ENCODE data around the gene UTS2B.

DNA sequence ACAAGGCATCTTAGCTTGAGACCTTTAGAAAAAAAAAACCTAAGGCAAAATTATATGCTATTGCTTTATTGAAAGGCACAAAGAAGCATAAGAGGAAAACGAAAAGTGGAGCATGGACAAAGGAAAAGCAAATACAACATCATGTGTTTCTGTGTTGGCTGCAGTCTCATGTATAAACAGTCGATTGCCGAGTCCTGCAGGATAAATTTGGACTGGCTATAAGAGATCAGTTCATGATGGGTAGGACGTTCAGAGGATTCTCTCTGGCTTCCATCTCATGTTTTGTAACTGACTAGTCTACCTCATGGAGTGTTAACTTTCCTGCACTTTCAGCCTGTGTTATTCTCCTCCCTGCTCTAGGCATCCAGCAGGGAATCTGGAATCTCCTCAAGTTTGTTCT lies 23.0 kb downstream of the UTS2B start:
- no peak for TF ChIP-seq GABPB1 (CRISPR knock-in tag; IDR thresholded peaks at IDR 0.05)
- TF ChIP-seq BRCA1 (CRISPR knock-in tag; IDR thresholded peaks at IDR 0.05) = no peak
- no peak for TF ChIP-seq POLR2A (IDR thresholded peaks at IDR 0.05; ENCODE audit: insufficient read depth in 1 of 2, low read depth in 2 of 2, low read length in 2 of 2)
- TF ChIP-seq MTA3 (CRISPR knock-in tag; IDR thresholded peaks at IDR 0.05) = no peak
- no peak for TF ChIP-seq JUN (CRISPR knock-in tag; IDR thresholded peaks at IDR 0.05)
- TF ChIP-seq YY1 (IDR thresholded peaks at IDR 0.05; ENCODE audit: insufficient read depth, insufficient replicate concordance, low read depth, low read length) = no peak
- no peak for TF ChIP-seq TFE3 (CRISPR knock-in tag; IDR thresholded peaks at IDR 0.05)
- no peak for TF ChIP-seq PRDM15 (CRISPR knock-in tag; IDR thresholded peaks at IDR 0.05)
- TF ChIP-seq, protein P1, sequence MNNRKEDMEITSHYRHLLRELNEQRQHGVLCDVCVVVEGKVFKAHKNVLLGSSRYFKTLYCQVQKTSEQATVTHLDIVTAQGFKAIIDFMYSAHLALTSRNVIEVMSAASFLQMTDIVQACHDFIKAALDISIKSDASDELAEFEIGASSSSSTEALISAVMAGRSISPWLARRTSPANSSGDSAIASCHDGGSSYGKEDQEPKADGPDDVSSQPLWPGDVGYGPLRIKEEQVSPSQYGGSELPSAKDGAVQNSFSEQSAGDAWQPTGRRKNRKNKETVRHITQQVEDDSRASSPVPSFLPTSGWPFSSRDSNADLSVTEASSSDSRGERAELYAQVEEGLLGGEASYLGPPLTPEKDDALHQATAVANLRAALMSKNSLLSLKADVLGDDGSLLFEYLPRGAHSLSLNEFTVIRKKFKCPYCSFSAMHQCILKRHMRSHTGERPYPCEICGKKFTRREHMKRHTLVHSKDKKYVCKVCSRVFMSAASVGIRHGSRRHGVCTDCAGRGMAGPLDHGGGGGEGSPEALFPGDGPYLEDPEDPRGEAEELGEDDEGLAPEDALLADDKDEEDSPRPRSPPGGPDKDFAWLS (CRISPR knock-in tag; IDR thresholded peaks at IDR 0.05; ENCODE audit: borderline replicate concordance) = no peak
- TF ChIP-seq, protein P2, sequence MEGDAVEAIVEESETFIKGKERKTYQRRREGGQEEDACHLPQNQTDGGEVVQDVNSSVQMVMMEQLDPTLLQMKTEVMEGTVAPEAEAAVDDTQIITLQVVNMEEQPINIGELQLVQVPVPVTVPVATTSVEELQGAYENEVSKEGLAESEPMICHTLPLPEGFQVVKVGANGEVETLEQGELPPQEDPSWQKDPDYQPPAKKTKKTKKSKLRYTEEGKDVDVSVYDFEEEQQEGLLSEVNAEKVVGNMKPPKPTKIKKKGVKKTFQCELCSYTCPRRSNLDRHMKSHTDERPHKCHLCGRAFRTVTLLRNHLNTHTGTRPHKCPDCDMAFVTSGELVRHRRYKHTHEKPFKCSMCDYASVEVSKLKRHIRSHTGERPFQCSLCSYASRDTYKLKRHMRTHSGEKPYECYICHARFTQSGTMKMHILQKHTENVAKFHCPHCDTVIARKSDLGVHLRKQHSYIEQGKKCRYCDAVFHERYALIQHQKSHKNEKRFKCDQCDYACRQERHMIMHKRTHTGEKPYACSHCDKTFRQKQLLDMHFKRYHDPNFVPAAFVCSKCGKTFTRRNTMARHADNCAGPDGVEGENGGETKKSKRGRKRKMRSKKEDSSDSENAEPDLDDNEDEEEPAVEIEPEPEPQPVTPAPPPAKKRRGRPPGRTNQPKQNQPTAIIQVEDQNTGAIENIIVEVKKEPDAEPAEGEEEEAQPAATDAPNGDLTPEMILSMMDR (CRISPR knock-in tag; IDR thresholded peaks at IDR 0.05) = no peak
- no peak for TF ChIP-seq CHCHD3 (CRISPR knock-in tag; IDR thresholded peaks at IDR 0.05)
- no peak for TF ChIP-seq JUND (CRISPR knock-in tag; IDR thresholded peaks at IDR 0.05)
- TF ChIP-seq STAG1 (CRISPR knock-in tag; IDR thresholded peaks at IDR 0.05) = no peak
